ENCODE results near the gene KIAA0753. TPM values are rescaled to one million over a fixed set of nuclear protein-coding genes. Genes with fewer than 3 reads are reported as not detected.

The KIAA0753 gene
- total RNA-seq, 1 donor from 2014 or later = 24.0 TPM

DNA sequence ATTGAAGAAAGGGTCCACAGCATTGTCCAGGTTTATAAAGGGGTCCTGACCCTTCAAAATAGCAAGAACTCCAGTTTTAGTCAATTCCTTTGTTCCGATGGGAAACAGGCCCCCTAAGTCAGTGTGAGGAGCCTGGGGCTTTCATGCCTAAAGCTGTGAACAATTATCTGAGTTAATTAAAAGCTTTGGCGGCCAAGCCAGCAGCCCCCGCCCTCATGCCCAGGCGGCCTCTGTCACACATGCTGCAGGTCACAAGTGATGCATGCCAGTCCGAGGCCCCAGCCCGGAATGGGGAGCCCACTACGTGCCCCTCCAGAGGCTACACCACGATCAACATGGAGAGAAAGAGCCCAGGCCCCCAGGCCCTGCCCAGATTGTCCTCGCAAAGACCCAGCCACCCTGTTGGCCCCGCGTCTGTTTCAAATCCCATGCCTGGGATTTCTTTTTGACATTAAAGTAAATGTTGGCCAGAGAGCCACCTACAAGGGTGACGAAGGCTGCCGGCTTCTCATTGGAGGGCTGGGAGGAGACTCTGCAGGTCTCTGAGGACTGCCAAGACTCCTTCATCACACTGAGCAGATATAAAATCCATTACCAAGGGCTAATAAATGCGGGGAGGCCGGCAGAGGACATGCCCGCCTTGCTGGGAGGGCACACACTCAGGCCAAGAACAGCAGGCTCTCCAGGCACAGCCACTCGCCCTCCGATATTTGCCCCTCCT, 69.6 kb downstream of the KIAA0753 start:
- Mint-ChIP-seq H3K4me1 (ENCODE audit: unreplicated experiment) (peaks cover 8% of the 10 kb centered on the region), H3K36me3 (ENCODE audit: unreplicated experiment) (peaks cover 4% of the 10 kb centered on the region), H3K4me3 (ENCODE audit: unreplicated experiment) (no peak overlapping the region), H3K27ac (ENCODE audit: unreplicated experiment) (no peak overlapping the region), H3K27me3 (ENCODE audit: unreplicated experiment) (no peaks in the 10 kb centered on the region), H3K9me3 (ENCODE audit: unreplicated experiment) (no peaks in the 10 kb centered on the region)
- DNase-seq (ENCODE audit: extremely low spot score, unreplicated experiment) = peak; percentile 80
- TF ChIP-seq, protein P1, sequence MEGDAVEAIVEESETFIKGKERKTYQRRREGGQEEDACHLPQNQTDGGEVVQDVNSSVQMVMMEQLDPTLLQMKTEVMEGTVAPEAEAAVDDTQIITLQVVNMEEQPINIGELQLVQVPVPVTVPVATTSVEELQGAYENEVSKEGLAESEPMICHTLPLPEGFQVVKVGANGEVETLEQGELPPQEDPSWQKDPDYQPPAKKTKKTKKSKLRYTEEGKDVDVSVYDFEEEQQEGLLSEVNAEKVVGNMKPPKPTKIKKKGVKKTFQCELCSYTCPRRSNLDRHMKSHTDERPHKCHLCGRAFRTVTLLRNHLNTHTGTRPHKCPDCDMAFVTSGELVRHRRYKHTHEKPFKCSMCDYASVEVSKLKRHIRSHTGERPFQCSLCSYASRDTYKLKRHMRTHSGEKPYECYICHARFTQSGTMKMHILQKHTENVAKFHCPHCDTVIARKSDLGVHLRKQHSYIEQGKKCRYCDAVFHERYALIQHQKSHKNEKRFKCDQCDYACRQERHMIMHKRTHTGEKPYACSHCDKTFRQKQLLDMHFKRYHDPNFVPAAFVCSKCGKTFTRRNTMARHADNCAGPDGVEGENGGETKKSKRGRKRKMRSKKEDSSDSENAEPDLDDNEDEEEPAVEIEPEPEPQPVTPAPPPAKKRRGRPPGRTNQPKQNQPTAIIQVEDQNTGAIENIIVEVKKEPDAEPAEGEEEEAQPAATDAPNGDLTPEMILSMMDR (IDR thresholded peaks at IDR 0.05) = no peak

DNA sequence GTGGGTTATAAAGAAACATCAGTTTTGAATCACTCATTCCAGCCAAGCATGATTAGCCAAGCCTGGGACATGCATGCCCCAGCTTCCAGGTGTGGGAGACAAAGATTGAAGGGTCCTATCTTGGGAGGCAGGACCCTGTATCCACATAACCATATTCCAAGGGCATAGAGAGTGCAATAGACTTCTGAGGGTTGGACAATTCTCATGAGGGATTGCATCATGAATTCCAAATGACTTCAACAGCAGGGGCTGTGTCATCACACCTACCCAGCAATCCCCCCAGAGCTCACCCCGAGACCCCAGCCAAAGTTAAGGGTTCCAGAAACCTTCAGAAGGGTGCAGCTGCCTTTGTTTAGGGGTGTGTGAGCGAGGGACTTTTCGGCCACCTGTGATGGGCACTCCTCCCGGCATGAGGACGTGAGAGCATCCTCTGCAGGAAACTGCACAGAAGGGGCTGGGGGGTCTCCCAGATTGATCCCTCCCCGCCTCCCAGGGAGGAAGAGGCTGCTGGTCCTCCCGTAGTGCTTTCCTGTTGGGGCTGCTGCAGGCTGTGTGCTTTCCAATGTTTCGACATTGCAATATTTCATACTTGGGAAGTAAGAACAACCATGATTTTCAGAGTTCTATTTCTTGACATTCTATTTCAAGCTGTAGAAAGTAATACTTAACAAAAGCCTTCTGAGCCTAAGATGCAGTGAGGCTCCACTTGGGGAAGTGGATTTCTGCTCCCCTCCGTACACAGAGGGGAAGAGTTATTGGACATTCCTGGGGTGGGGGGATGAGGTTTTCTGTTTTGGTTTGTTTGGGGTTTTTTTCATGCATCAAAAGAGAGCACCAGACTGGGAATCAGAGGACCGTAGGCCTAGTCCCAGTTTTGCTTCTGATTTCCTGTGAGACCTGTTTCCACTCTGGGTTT, 70.9 kb downstream of the KIAA0753 start:
- H3K4me3 Mint-ChIP-seq (ENCODE audit: unreplicated experiment) = no peak overlapping the region

DNA sequence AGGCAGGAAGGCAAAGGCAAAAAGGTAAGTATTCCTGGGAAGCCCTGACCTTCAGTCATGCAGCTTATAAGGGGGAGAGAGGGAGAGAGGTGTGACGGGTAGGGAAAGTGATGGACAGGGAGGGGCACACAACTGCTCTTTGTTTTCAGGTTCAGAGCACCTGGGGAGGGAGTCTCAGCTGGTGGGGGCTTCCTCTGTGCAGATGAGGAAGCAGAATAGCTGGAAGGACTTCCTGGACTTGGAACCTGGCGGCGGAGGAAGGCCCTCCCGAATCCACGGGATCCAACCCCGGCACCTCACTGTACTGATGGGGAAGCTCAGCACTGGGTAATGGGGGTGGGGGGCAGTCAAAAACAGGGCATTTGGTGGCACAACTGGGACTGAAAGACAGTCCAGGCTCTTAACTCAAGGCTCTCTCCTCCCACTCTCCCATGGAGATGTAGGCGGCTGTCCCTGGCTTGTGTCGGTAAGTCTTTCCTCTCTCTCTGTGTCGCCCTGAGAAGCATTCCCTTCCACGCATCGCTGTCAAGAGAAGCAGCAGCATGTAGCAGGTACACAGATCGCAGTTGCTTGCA, 72.2 kb downstream of the KIAA0753 start:
- no peaks in the 10 kb centered on the region for H3K4me1 Mint-ChIP-seq (ENCODE audit: unreplicated experiment)
- no peaks in the 10 kb centered on the region for H3K27me3 Mint-ChIP-seq (ENCODE audit: unreplicated experiment)
- H3K36me3 Mint-ChIP-seq (ENCODE audit: unreplicated experiment) = peaks cover 2% of the 10 kb centered on the region
- no peak overlapping the region for H3K27ac Mint-ChIP-seq (ENCODE audit: unreplicated experiment)
- TF ChIP-seq, protein P1 (IDR thresholded peaks at IDR 0.05) = no peak
- peak; percentile 69 for DNase-seq (ENCODE audit: extremely low spot score, unreplicated experiment)
- H3K4me3 Mint-ChIP-seq (ENCODE audit: unreplicated experiment) = no peak overlapping the region
- H3K9me3 Mint-ChIP-seq (ENCODE audit: unreplicated experiment) = no peaks in the 10 kb centered on the region

More for the DNA sequence above, 70.9 kb downstream of the KIAA0753 start:
- DNase-seq (ENCODE audit: extremely low spot score, unreplicated experiment) = peak; percentile 63
- Mint-ChIP-seq H3K9me3 (ENCODE audit: unreplicated experiment) (no peaks in the 10 kb centered on the region), H3K27ac (ENCODE audit: unreplicated experiment) (no peak overlapping the region), H3K27me3 (ENCODE audit: unreplicated experiment) (no peaks in the 10 kb centered on the region), H3K36me3 (ENCODE audit: unreplicated experiment) (peaks cover 2% of the 10 kb centered on the region), H3K4me1 (ENCODE audit: unreplicated experiment) (no peaks in the 10 kb centered on the region)
- TF ChIP-seq, protein P1 (IDR thresholded peaks at IDR 0.05) = no peak

DNA sequence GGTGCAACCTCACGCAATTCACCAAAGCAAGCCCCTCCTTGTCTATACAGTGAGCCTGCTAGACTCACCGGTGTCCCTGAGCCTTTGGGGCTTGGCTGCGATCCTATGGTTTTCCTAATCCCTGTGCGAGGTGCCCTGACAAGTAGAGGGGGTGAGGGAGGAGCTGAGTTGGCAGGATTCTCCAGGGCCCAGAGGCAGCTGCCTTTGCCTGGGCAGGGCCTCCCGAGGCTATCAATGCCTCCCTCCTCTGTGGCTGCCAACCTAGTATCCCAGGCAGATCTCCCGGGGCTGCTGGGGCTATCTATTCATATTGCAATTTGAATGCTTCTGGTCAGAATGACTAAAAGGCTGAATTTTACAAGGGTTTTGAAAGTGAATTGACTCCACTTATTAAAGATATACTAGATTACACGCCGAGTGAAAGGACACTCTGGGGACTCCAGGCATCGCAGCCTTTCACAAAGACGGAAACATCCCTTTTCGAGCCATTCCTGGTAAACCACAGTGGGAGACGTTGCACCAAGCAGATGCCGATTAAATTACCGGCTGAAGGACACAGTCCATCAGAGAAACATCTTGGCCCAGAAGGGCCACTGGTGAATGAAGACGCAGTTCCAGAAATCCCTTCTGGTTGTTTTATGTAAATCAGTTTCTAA, 72.9 kb downstream of the KIAA0753 start:
- DNase-seq (ENCODE audit: extremely low spot score, unreplicated experiment) = peak; percentile 13
- Mint-ChIP-seq H3K4me3 (ENCODE audit: unreplicated experiment) (no peak overlapping the region), H3K27me3 (ENCODE audit: unreplicated experiment) (no peaks in the 10 kb centered on the region), H3K4me1 (ENCODE audit: unreplicated experiment) (no peaks in the 10 kb centered on the region), H3K9me3 (ENCODE audit: unreplicated experiment) (no peaks in the 10 kb centered on the region), H3K27ac (ENCODE audit: unreplicated experiment) (no peak overlapping the region), H3K36me3 (ENCODE audit: unreplicated experiment) (peaks cover 1% of the 10 kb centered on the region)
- TF ChIP-seq, protein P1 (IDR thresholded peaks at IDR 0.05) = no peak
